GM12878 (cell line): ENCODE measurements around the gene APLP2. TPM values are rescaled to one million over a fixed set of nuclear protein-coding genes. Genes with fewer than 3 reads are reported as not detected.
"Not testable (repeated sequence)": the region's sequence is repeated elsewhere in the genome, so short reads cannot be mapped to it uniquely, and the experiment has no call there.

Source experiments
- ATAC-seq: fragments of 200-7000 bp; cut with Tn5 transposase; 3 replicates; pipeline ENCODE4 v1.9.1; 2020; ENCODE audit warnings: mild to moderate bottlenecking, moderate library complexity
- BruUV-seq: library from RNA; stranded (reverse); fragments of 400-500 nt; replicated peaks from 2 replicates; lab custom pipeline; 2021; lab: Mats Ljungman, UMichigan
- CTCF ChIA-PET: fragments of 300-600 bp; sonication (Branson Sonifier 250); formaldehyde crosslinking; extraction: SDS; loops from one replicate; lab custom pipeline; 2021; ENCODE audit warnings: inconsistent platforms; lab: Yijun Ruan, JAX
- POLR2A ChIA-PET: fragments of 350-600 bp; formaldehyde crosslinking; extraction: SDS; loops from one replicate; lab custom pipeline; 2021; ENCODE audit warnings: inconsistent platforms; lab: Charles Lee
- RAD21 ChIA-PET: fragments of 300-600 bp; sonication (Branson Sonifier 250); formaldehyde crosslinking; loops from one replicate; lab custom pipeline; 2023; ENCODE audit warnings: antibody characterized with exemption; ENCODE audit not compliant: unreplicated experiment; lab: Charles Lee
- SMC1A ChIA-PET: fragments of 300-600 bp; sonication (Branson Sonifier 250); formaldehyde crosslinking; loops from one replicate; lab custom pipeline; 2023; ENCODE audit not compliant: unreplicated experiment, uncharacterized antibody; lab: Charles Lee
- DNase-seq: peaks from one replicate; pipeline ENCODE4 v3.0.0-alpha.2; 2011; ENCODE audit warnings: low read depth, low spot score
- FAIRE-seq: peaks from 3 replicates; lab custom pipeline; 2011; peaks lifted over from hg19 to GRCh38; lab: Jason Lieb, UNC
- H2AFZ ChIP-seq: 2 replicates; pipeline ENCODE4 v1.6.0; 2011; ENCODE audit warnings: low read depth, low read length, control low read depth; ENCODE audit not compliant: control insufficient read depth
- H3K27ac ChIP-seq: 2 replicates; pipeline ENCODE4 v1.5.1; 2011; ENCODE audit warnings: control low read depth; ENCODE audit not compliant: control insufficient read depth, insufficient read depth
- H3K27me3 ChIP-seq, 2 experiments: replicated peaks in 1 of 2; 2 replicates each; pipeline versions ENCODE4 v1.6.0 to v1.6.1; 2011; ENCODE audit warnings: low read length in 1 of 2; ENCODE audit not compliant: control insufficient read depth in 2 of 2, insufficient read depth in 2 of 2
- H3K36me3 ChIP-seq, 2 experiments: 2 replicates each; pipeline ENCODE4 v1.5.1; 2011; ENCODE audit warnings: low read length in 1 of 2; ENCODE audit not compliant: control insufficient read depth in 2 of 2, insufficient read depth in 2 of 2
- H3K4me1 ChIP-seq: 2 replicates; pipeline ENCODE4 v1.6.1; 2011; ENCODE audit warnings: mild to moderate bottlenecking, low read length, moderate library complexity, mixed read lengths; ENCODE audit not compliant: control insufficient read depth, insufficient read depth
- H3K4me2 ChIP-seq: 2 replicates; pipeline ENCODE4 v1.6.0; 2011; ENCODE audit warnings: control low read depth; ENCODE audit not compliant: control insufficient read depth, insufficient read depth
- H3K4me3 ChIP-seq: fragments of 200-600 bp; sonication (generic); 2 replicates; pipeline ENCODE4 v1.5.1; 2016
- H3K79me2 ChIP-seq: 2 replicates; pipeline ENCODE4 v1.6.0; 2011; ENCODE audit warnings: low read length; ENCODE audit not compliant: control insufficient read depth, insufficient read depth
- H3K9ac ChIP-seq: 2 replicates; pipeline ENCODE4 v1.8.0; 2011; ENCODE audit warnings: low read length, control low read depth, mixed read lengths; ENCODE audit not compliant: control insufficient read depth, insufficient read depth
- H3K9me3 ChIP-seq: replicated peaks from 3 replicates; pipeline ENCODE4 v1.5.1; 2011; ENCODE audit warnings: mild to moderate bottlenecking, low read length; ENCODE audit not compliant: control insufficient read depth, insufficient read depth
- H4K20me1 ChIP-seq: 2 replicates; pipeline ENCODE4 v1.6.0; 2011; ENCODE audit not compliant: control insufficient read depth, insufficient read depth
- CEBPB ChIP-seq, 2 experiments: fragments of 150-350 bp in 1 of 2; IDR thresholded peaks; 2 replicates each; pipeline ENCODE4 v1.6.1; 2012 to 2014; ENCODE audit warnings: low read depth in 2 of 2, low read length in 2 of 2, borderline replicate concordance in 1 of 2, inconsistent platforms in 1 of 2
- EP300 ChIP-seq, 2 experiments: fragments of 150-350 bp in 1 of 2; IDR thresholded peaks; 2 replicates each; pipeline ENCODE4 v1.6.1; 2011 to 2012; ENCODE audit warnings: low read depth in 2 of 2, low read length in 2 of 2, borderline replicate concordance in 1 of 2, improper control_type of control experiment in 1 of 2, inconsistent platforms in 1 of 2; ENCODE audit not compliant: control insufficient read depth in 1 of 2
- MEF2A ChIP-seq: IDR thresholded peaks from 2 replicates; pipeline ENCODE4 v1.6.1; 2011; ENCODE audit warnings: low read depth, mild to moderate bottlenecking, low read length, moderate library complexity; ENCODE audit not compliant: insufficient read depth
- POLR2AphosphoS5 ChIP-seq: IDR thresholded peaks from 2 replicates; pipeline ENCODE4 v1.6.1; 2011; ENCODE audit warnings: mild to moderate bottlenecking, low read length, inconsistent platforms
- SP1 ChIP-seq: IDR thresholded peaks from one replicate; pipeline ENCODE4 v1.6.1; 2011; ENCODE audit warnings: low read depth, low read length
- ZNF622 ChIP-seq: fragments of 450-650 bp; IDR thresholded peaks from 2 replicates; pipeline ENCODE4 v1.6.1; 2017; ENCODE audit warnings: mild to moderate bottlenecking, inconsistent platforms
- WGBS: methylation state at CpG from one replicate; pipeline ENCODE4 v1.1.6; 2016; ENCODE audit warnings: low lambda C conversion rate; ENCODE audit not compliant: insufficient replicate concordance, insufficient coverage; ENCODE audit errors: missing lambda C conversion rate; 5-methylcytosine and 5-hydroxymethylcytosine counted together
- in situ Hi-C: fragments of 300-500 bp; cut with MboI; formaldehyde crosslinking; loops from 9 replicates; pipeline ENCODE4 v1.14.3; 2018; ENCODE audit warnings: mixed read lengths
- intact Hi-C: fragments of 100-400 bp; cut with micrococcal nuclease; formaldehyde crosslinking; loops from one replicate; pipeline ENCODE4 v1.14.2; 2022; ENCODE audit not compliant: unreplicated experiment
- polyA plus RNA-seq, 11 experiments: library from polyadenylated mRNA; depleted of rRNA in 4 of 11; unstranded in 6 of 11; stranded (reverse) in 5 of 11; fragments of >200 nt; fragmentation: Nextera tagmentation in 4 of 11; fragmentation: Illumina TruSeq in 1 of 11; extraction: Ambion mirVana in 4 of 11; extraction: Trizol in 1 of 11; gene quantifications; 1 replicate in 1 of 11; 2 replicates in 10 of 11; pipeline versions ENCODE4 v1.2.1 to v1.2.3, GENCODE V29; 2011 to 2016; ENCODE audit warnings: inconsistent platforms in 2 of 11, missing spikeins in 2 of 11, low read depth in 1 of 11
- total RNA-seq, 4 experiments: library from RNA; depleted of rRNA in 3 of 4; stranded (reverse); fragments of >200 nt in 3 of 4; fragmentation: Illumina TruSeq in 1 of 4; extraction: Trizol in 1 of 4; gene quantifications; 2 replicates each; pipeline versions ENCODE4 v1.2.1 to v1.2.3, GENCODE V29; 2013 to 2021
- TF ChIP-seq, protein P1 (sequence below): IDR thresholded peaks from 2 replicates; pipeline ENCODE4 v1.6.1; 2011; ENCODE audit warnings: borderline replicate concordance, low read depth, mild to moderate bottlenecking, moderate library complexity, mixed read lengths, low read length; ENCODE audit not compliant: insufficient read depth; ENCODE audit errors: extremely low read length
- TF ChIP-seq, protein P2 (sequence below): fragments of 150-350 bp; IDR thresholded peaks from 2 replicates; pipeline ENCODE4 v1.6.1; 2016; ENCODE audit warnings: low read depth, low read length
- TF ChIP-seq, protein P3 (sequence below): fragments of 450-650 bp; formaldehyde crosslinking; IDR thresholded peaks from 2 replicates; pipeline ENCODE4 v1.4.0; 2020; ENCODE audit warnings: mild to moderate bottlenecking, moderate library complexity
- TF ChIP-seq, protein P4 (sequence below): fragments of 450-650 bp; IDR thresholded peaks from 2 replicates; pipeline ENCODE4 v1.6.1; 2017; ENCODE audit warnings: antibody characterized with exemption, mild to moderate bottlenecking, moderate library complexity

APLP2 gene
- total and polyA plus RNA-seq, 10 of the 15 experiments (the other 5 are each of a cell fraction or from before 2014, with no cell fraction given), result 2.3 to 38.8 (median 21.3) TPM

DNA sequence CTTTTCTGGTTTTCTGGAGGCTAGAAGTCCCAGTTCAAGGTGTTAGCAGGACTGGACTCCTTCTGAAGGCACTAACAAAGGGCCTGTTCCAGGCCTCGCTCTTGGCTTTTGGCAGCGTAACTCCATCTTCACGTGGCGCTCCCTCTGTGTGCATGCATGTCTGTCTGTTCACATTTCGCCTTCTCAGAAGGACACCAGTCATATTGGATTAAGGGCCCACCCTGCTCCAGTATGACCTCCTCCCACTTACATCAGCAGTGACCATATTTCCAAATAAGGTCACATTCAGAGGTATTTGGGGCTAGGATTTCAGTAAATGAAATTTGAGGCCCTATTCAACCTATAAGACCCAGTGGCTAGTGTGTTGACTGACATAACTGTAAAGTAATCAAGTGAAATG is 20.0 kb downstream of the APLP2 start (continued):
- TF ChIP-seq, protein P1, sequence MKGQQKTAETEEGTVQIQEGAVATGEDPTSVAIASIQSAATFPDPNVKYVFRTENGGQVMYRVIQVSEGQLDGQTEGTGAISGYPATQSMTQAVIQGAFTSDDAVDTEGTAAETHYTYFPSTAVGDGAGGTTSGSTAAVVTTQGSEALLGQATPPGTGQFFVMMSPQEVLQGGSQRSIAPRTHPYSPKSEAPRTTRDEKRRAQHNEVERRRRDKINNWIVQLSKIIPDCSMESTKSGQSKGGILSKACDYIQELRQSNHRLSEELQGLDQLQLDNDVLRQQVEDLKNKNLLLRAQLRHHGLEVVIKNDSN, result no peak
- TF ChIP-seq MEF2A (no peak), ZNF622 (no peak), SP1 (no peak), CEBPB (IDR thresholded peaks at IDR 0.05; ENCODE audit: borderline replicate concordance in 1 of 2, low read depth in 2 of 2, low read length in 2 of 2) (no peak), EP300 (IDR thresholded peaks at IDR 0.05; ENCODE audit: borderline replicate concordance in 1 of 2, control insufficient read depth in 1 of 2, low read depth in 2 of 2, low read length in 2 of 2) (no peak), POLR2AphosphoS5 (no peak)
- TF ChIP-seq, protein P2, sequence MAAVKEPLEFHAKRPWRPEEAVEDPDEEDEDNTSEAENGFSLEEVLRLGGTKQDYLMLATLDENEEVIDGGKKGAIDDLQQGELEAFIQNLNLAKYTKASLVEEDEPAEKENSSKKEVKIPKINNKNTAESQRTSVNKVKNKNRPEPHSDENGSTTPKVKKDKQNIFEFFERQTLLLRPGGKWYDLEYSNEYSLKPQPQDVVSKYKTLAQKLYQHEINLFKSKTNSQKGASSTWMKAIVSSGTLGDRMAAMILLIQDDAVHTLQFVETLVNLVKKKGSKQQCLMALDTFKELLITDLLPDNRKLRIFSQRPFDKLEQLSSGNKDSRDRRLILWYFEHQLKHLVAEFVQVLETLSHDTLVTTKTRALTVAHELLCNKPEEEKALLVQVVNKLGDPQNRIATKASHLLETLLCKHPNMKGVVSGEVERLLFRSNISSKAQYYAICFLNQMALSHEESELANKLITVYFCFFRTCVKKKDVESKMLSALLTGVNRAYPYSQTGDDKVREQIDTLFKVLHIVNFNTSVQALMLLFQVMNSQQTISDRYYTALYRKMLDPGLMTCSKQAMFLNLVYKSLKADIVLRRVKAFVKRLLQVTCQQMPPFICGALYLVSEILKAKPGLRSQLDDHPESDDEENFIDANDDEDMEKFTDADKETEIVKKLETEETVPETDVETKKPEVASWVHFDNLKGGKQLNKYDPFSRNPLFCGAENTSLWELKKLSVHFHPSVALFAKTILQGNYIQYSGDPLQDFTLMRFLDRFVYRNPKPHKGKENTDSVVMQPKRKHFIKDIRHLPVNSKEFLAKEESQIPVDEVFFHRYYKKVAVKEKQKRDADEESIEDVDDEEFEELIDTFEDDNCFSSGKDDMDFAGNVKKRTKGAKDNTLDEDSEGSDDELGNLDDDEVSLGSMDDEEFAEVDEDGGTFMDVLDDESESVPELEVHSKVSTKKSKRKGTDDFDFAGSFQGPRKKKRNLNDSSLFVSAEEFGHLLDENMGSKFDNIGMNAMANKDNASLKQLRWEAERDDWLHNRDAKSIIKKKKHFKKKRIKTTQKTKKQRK, result no peak
- TF ChIP-seq, protein P3, sequence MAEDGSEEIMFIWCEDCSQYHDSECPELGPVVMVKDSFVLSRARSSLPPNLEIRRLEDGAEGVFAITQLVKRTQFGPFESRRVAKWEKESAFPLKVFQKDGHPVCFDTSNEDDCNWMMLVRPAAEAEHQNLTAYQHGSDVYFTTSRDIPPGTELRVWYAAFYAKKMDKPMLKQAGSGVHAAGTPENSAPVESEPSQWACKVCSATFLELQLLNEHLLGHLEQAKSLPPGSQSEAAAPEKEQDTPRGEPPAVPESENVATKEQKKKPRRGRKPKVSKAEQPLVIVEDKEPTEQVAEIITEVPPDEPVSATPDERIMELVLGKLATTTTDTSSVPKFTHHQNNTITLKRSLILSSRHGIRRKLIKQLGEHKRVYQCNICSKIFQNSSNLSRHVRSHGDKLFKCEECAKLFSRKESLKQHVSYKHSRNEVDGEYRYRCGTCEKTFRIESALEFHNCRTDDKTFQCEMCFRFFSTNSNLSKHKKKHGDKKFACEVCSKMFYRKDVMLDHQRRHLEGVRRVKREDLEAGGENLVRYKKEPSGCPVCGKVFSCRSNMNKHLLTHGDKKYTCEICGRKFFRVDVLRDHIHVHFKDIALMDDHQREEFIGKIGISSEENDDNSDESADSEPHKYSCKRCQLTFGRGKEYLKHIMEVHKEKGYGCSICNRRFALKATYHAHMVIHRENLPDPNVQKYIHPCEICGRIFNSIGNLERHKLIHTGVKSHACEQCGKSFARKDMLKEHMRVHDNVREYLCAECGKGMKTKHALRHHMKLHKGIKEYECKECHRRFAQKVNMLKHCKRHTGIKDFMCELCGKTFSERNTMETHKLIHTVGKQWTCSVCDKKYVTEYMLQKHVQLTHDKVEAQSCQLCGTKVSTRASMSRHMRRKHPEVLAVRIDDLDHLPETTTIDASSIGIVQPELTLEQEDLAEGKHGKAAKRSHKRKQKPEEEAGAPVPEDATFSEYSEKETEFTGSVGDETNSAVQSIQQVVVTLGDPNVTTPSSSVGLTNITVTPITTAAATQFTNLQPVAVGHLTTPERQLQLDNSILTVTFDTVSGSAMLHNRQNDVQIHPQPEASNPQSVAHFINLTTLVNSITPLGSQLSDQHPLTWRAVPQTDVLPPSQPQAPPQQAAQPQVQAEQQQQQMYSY (CRISPR knock-in tag), result no peak
- TF ChIP-seq, protein P4, sequence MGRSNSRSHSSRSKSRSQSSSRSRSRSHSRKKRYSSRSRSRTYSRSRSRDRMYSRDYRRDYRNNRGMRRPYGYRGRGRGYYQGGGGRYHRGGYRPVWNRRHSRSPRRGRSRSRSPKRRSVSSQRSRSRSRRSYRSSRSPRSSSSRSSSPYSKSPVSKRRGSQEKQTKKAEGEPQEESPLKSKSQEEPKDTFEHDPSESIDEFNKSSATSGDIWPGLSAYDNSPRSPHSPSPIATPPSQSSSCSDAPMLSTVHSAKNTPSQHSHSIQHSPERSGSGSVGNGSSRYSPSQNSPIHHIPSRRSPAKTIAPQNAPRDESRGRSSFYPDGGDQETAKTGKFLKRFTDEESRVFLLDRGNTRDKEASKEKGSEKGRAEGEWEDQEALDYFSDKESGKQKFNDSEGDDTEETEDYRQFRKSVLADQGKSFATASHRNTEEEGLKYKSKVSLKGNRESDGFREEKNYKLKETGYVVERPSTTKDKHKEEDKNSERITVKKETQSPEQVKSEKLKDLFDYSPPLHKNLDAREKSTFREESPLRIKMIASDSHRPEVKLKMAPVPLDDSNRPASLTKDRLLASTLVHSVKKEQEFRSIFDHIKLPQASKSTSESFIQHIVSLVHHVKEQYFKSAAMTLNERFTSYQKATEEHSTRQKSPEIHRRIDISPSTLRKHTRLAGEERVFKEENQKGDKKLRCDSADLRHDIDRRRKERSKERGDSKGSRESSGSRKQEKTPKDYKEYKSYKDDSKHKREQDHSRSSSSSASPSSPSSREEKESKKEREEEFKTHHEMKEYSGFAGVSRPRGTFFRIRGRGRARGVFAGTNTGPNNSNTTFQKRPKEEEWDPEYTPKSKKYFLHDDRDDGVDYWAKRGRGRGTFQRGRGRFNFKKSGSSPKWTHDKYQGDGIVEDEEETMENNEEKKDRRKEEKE, result no peak

DNA sequence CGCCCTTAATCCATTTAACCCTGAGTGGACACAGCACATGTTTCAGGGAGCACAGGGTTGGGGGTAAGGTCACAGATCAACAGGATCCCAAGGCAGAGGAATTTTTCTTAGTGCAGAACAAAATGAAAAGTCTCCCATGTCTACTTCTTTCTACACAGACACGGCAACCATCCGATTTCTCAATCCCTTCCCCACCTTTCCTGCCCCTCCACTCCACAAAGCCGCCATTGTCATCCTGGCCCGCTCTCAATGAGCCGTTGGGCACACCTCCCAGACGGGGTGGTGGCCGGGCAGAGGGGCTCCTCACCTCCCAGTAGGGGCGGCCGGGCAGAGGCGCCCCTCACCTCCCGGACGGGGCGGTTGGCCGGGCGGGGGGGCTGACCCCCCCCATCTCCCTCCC is 20.8 kb downstream of the APLP2 start:
- FAIRE-seq, RAD21 ChIA-PET, POLR2A ChIA-PET, H3K9me3 ChIP-seq, H3K27ac ChIP-seq, H3K27me3 ChIP-seq, SMC1A ChIA-PET, H3K4me1 ChIP-seq, H3K36me3 ChIP-seq, H2AFZ ChIP-seq, H3K79me2 ChIP-seq, in situ Hi-C loops, H4K20me1 ChIP-seq, DNase-seq, H3K9ac ChIP-seq, H3K4me2 ChIP-seq, intact Hi-C loops, CTCF ChIA-PET, ATAC-seq, BruUV-seq, H3K4me3 ChIP-seq: not testable (repeated sequence)
- 81% methylated on average over 10 of the region's 16 CpGs for WGBS
